ENCODE results near the gene DNM3.

DNA sequence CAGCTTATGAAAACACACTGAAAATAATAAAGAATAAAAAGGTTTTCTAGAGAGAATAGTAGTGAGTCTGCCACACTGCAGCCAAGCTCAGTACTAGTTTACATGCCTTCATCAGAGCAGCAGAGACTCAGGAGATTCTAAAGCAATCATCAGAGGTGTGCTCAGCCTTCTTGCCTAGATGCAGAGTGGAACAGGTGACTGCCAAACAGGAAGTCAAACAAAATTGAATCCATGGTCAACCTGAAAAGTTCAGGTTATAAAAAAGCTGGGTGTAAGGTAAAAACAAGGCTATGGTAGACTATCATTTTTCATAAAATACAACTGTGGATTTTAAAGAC lies 413.9 kb downstream of the DNM3 start:
- TF ChIP-seq CTCF (IDR thresholded peaks at IDR 0.05; ENCODE audit: low read depth, low read length) (no peak), POLR2A (IDR thresholded peaks at IDR 0.05; ENCODE audit: extremely low read depth, insufficient read length) (no peak), MAX (IDR thresholded peaks at IDR 0.05; ENCODE audit: low read depth, low read length) (no peak), MYC (IDR thresholded peaks at IDR 0.05; ENCODE audit: low read depth, low read length) (no peak)
